Measurements from ENCODE around the gene ERC1.

ERC1 gene

GRCh38 chr12:990661-991349 is at the start of gene ERC1:
Gene ERC1, plus strand, starts transcription at chr12:991223. Its CDS starts 36,681 bp downstream, at chr12:1027904.
- DNase-seq: peak; percentile 37 to 95 (median 85)

DNA sequence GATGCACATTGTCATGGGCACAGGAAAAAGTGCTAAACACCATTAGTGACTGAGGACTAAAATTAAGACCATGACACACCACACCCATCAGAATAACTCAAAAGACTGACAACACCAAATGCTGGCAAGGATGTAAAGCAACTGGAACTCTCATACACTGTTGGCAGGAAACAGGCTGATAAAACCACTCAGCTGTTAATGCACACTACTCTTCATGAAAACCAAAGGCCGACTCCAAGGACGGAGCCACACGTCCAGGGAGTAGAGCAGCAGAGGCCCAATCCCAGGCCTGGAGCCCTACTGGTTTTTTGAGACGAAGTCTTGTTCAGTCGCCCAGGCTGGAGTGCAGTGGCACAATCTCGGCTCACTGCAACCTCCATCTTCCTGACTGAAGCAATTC is 48.0 kb upstream of the ERC1 start:
- DNase-seq: no peak

DNA sequence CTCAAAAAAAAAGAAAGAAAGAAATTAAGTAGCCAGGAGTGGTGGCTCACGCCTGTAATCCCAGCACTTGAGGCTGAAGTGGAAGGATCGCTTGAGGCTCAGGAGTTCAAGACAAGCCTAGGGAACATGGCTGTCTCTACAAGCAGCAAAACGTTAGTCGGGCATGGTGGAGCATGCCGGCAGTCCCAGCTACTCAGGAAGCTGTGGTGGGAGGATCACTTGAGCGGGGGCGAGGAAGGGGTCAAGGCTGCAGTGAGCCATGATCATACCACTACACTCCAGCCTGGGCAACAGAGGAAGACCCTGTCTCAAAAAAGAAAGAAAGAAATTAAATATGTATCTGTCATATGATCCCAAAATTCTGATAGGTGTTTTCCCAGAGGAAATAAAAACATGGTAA is 46.8 kb upstream of the ERC1 start:
- no peak for DNase-seq

GRCh38 chr12:946212-946611 is 44.8 kb upstream of the ERC1 start:
- no peak for DNase-seq

GRCh38 chr12:946631-947030 is 44.4 kb upstream of the ERC1 start:
- DNase-seq: peak in 3 of 58 donors; percentile 5 to 18 (median 12)

- no peak for DNase-seq
These were observed 42.8 kb upstream of the ERC1 start for GRCh38 chr12:948238-948637.

DNA sequence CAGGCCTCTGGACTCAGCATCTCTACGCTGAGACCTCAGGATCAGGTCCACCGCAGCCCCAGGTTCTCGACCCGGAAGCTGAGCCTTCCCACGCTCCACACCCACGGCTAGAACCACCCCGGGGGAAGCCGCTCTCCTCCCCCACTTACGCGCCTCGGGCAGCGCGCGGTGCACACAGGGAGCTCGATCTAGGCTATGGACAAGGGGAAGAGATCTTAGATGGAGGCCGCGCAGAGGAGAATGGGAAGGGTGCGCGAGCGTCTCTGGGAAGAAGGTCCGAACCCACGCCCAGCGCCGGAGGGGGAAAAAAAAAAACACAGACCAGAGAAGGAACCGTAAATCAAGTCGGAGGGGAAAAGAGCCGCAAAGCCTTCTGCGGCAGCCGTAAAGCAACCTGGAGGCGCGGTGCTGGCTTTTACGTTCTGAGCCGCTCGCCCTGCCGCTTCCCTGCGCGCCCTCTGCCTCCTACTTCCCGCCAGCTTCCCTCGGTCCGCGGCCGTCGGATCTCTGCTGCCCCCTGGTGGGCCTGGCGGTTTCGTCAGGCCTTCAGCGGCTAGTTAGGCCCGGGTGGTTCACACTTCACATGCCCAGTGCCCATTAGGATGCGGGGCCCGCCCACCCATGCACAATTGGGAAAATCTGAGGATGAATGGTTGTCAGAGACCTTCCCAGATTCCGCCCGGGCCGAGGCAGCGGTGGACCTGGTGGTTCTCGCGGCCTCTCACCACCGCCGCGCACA is 41.4 kb upstream of the ERC1 start, which contains the start of gene RAD52:
TSS of gene RAD52 (minus strand) at position 242 of the 739 bp plus-strand sequence. CDS start 16,636 bp downstream, outside the sequence.
- peak; percentile 86 to 100 (median 96) for DNase-seq

GRCh38 chr12:951176-951575 is 39.8 kb upstream of the ERC1 start:
- no peak for DNase-seq

- DNase-seq: no peak
These were observed 37.2 kb upstream of the ERC1 start for GRCh38 chr12:953776-954175.

DNA sequence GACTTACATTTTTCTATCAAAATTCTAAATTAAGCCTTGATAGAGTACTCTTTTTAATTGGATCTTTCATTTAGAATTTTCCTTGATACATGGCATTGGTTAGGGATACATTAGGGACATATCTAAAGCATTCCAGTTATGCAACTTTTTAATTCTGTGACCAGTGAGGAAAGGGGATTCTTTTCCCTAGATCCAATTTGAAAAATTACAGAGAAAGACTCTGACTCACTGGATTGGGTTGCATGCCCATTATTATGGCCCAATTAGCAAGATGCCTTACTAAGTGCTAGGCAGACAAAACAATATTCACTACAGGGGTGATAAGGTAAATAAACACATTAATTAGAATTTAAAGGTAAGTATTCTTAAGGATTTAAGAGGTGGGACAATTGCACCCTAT is 36.3 kb upstream of the ERC1 start:
- no peak for DNase-seq

GRCh38 chr12:955939-956338 is 35.1 kb upstream of the ERC1 start:
- DNase-seq: no peak

DNA sequence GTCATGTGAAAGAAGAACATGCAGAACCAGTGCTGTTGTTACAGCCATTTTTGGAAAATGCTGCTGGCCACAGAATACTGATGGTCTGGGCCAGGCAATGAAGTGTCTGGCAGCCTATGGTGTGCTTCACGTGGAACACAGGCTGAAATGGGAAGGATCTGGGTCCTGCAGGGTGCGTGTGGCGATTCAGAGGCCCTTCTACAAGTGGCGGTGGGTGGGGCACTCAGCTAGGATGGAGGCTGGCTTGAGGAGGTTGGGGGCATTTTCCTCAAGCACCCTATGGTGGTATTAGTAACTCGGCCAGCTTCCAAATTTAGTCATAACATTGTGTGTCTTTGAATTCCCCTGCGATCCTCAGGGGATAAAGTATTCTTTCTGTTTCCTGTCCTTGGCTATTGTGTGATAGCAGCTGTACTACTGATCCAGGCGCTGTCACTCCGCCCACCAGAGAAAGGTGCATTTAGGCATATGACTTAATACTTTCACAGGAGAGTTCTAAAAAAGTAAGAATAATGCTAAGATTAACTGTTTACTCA is 32.4 kb upstream of the ERC1 start:
- no peak for DNase-seq

DNA sequence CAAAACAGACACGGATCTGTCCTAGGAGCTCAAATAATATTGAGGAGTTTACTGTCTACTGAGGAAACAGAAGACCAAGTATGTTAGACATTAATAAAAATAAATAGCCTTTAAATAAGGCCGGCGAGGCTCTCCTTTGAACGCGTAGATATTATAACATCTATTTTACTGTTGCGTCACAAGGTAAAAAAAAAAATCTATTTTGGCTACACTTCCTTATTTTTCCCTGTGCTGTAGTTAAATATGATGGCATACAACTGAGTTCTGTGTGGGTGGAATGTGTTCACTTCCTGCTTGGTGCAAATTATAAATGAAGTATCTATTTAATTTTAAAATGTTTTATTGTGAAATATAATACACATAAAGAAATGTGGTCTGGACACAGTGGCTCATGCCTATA is 24.3 kb upstream of the ERC1 start:
- no peak for DNase-seq

DNA sequence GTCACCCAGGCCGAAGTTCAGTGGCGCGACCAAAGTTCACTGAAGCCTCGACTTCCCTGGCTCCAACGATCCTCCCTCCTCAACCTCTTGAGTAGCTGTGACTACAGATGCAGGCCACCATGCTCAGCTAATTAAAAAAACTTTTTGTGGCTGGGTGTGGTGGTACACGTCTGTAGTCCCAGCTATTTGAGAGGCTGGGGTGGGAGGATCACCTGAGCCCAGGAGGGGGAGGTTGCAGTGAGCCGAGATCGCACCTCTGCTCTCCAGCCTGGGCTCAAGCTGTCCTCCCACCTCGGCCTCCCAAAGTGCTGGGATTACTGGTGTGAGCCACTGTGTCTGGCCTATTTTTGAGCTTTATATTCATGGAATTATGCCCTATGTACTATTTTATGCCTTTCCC is 23.4 kb upstream of the ERC1 start:
- no peak for DNase-seq

- DNase-seq: no peak
These were observed 22.5 kb upstream of the ERC1 start for GRCh38 chr12:968545-968944.

DNA sequence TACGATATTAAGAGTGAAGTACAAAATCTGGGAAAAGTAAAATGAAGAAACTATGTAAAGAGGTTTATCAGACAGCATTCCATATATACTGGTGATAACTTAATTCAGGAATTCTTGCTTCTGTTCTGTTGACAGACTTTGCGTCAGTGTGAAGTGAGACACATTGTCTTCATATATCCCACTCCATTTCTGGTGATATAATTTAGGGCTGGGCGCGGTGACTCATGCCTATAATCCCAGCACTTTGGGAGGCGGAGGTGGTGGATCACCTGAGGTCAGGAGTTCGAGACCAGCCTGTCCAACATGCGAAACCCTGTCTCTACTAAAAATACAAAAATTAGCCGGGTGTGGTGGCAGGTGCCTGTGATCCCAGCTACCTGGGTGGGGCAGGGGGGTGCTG is 21.2 kb upstream of the ERC1 start:
- no peak for DNase-seq

GRCh38 chr12:971991-972390 is 19.0 kb upstream of the ERC1 start:
- no peak for DNase-seq

DNA sequence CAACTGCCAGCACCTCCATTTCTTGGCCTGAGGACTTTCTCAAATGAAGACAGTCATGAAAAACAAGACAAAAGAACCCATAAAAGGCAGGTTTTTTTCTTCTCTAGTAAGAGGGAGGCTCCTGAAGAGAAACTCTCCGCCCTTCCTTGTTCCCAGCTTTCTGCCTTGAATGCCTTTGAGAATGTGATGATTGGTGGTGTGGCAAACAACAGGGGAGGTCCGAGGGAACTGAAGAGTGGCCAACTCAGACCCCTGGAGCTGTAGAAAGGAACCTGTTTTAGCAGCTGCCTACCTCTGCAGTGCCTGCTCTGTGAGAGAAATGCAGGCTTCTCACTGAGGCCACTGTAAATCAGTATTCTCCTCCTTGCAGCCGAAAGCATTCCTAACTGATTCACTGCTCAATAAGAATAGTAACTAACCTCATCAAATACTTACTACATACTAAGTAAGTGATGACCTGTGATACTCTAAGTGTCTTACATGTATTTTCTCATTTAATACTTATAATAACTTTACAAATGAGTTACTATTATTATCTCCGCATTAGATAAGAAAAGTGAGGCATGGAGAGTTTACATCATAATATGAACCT is 16.7 kb upstream of the ERC1 start:
- DNase-seq: no peak

DNA sequence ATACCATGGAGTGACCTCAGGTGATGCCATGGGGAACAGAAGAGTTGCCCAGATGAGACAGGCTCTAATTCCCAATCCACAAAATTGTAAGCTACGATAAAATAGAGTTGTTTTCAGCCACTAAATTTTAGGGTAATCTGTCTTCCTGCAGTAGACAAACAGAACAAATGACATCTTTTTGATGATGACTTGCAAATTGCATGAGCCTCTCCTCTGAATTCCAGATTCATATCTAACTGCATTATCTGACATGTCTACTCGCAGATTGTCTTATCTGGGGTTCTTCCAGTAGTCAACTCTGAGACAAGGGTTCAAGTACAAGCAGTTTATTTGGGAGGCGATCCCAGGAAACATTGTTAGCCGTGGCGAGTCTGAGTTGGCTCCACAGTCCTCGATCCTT is 14.4 kb upstream of the ERC1 start:
- DNase-seq: no peak

DNA sequence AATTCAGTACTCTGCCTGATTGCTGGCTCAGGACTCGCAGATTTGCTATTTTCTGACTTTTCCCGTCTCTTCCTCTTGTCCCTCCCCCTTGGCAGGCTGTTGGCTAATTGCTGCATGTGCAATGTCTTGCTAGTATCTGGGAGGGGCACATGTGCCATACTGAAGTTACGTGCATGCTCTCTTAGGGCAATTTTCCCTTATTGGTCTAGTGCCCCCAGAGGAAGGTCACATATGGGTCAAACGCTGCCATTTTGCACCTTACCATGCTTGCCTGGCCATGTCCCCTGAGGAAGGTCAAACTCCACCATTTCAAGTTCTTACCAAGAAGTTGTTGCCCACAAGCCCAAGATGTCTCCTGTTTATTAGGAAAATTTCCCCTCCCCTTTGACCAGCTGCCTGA is 13.9 kb upstream of the ERC1 start:
- DNase-seq: no peak

GRCh38 chr12:979349-979748 is 11.7 kb upstream of the ERC1 start:
- no peak for DNase-seq

DNA sequence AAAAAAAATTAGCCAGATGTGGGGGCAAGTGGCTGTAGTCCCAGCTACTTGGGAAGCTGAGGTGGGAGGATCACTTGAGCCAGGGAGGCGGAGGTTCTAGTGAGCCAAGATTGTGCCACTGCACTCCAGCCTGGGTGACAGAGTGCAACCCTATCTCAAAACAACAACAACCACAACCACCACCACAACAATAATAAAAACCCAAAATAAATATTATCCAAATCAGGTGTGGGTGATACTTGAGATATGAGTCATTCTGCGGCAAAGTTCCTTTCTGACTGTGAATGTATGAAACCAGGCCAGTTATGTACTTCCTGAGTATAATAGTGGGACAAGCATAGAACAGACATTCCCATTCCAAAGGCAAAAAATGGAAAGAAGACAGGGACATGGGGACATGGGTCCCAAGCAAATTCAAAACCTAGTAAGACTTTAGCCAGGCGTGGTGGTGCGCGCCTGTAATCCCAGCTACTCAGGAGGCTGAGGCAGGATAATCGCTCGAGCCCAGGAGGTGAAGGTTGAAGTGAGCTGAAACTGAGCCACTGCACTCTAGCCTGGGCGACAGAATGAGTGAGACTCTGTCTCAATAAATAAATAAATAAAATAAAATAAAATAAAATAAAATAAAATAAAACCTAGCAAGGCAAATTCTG is 9.7 kb upstream of the ERC1 start:
- no peak for DNase-seq

Data from anterior cingulate cortex (tissue), 58 donors.